HFF-Myc (cell line): ENCODE results near the gene IGLL1.
"Not testable (repeated sequence)": the region's sequence is repeated elsewhere in the genome, so short reads cannot be mapped to it uniquely, and the experiment has no call there.

ENCODE experiments used
- DNase-seq: peaks from one replicate; pipeline ENCODE4 v3.0.0-alpha.2; 2011; ENCODE audit warnings: low read depth; ENCODE audit errors: extremely low read depth
- H3K4me3 ChIP-seq: replicated peaks from 2 replicates; pipeline ENCODE4 v1.5.1; 2011; ENCODE audit warnings: low read depth, mild to moderate bottlenecking, control low read depth, low read length
- TF ChIP-seq, protein P1 (sequence below): IDR thresholded peaks from 2 replicates; pipeline ENCODE4 v1.5.1; 2012; ENCODE audit warnings: mild to moderate bottlenecking, low read depth, low read length, control low read depth; ENCODE audit errors: missing control alignments

The IGLL1 gene

GRCh38 chr22:23598805-23599518, 18.9 kb upstream of the IGLL1 start:
- no peak for DNase-seq
- H3K4me3 ChIP-seq, result no peak overlapping the region
- TF ChIP-seq, protein P1, sequence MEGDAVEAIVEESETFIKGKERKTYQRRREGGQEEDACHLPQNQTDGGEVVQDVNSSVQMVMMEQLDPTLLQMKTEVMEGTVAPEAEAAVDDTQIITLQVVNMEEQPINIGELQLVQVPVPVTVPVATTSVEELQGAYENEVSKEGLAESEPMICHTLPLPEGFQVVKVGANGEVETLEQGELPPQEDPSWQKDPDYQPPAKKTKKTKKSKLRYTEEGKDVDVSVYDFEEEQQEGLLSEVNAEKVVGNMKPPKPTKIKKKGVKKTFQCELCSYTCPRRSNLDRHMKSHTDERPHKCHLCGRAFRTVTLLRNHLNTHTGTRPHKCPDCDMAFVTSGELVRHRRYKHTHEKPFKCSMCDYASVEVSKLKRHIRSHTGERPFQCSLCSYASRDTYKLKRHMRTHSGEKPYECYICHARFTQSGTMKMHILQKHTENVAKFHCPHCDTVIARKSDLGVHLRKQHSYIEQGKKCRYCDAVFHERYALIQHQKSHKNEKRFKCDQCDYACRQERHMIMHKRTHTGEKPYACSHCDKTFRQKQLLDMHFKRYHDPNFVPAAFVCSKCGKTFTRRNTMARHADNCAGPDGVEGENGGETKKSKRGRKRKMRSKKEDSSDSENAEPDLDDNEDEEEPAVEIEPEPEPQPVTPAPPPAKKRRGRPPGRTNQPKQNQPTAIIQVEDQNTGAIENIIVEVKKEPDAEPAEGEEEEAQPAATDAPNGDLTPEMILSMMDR, result no peak

DNA sequence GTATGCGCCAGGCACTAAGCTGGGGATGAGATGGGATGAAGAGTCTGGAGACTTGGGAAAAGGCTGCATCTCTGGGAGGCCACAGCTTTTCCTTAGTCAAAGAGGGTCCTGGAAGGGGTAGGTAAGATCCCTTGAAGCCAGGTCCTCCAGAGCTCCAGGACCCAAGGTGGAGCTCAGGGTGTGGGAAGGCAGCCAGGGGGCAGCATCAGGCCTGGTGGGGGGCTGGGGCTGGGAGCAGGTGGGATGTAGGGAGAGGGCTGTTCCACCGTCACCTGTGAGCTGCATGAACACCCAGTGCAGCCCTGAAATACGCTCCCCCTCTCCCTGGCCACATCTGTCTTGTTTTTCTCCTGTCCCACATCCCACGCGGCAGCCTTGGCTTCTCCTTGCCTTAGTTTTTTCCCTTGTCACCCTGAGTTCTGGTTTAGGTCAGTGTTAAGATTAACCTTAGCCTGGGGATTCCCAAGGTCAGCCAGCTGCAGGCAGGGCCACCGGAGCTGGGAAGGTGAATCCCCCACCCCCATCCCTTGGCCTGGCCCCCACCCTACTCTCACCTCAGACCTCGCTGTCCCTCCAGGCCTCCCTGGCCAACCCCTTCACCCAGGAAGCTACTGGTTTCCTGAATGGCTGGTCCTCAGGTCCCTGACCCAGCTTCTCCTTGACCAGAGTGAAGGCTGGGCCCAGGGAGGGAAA, 17.6 kb upstream of the IGLL1 start:
- not testable (repeated sequence) for DNase-seq, H3K4me3 ChIP-seq

DNA sequence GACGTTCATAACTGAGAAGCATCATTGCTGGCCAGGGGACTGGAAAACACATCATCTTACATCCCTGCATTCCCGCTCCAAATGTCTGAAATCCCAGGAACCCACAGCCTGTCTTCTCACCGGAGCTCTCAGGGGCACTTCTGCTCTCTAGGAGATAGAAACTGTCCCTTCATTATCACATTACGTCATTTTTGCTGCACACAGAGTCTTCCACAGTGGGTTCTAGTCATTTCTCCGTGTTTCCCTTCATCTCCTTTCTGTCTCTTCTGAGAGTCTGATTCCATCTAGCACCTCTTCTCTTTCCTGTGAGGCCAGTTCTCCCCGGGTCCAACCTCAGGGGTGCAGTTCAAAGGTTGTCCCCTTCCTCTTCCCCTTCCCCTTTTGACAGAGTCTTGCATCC, 15.8 kb upstream of the IGLL1 start:
- not testable (repeated sequence) for DNase-seq, H3K4me3 ChIP-seq

DNA sequence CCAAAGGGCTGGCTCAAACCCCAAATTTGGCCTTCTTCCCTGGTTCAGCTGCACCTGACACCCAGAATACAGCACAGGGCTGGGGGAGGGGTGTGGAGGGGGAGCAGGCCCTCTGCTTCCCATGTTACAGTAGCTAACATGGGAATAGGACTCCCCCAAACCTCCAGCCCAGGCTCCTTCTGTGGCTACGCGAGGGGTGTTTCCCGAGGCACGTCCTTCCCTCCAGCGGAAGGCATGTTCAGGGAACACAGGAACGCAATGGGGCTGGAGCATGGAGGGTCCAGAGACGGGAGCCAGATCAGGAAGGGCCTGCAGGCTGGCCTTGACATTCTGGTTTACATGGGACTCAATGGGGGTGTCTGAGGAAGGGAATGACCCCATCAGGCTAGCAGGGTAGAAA, 11.8 kb upstream of the IGLL1 start:
- no peak for DNase-seq
- TF ChIP-seq, protein P1, result no peak
- no peak overlapping the region for H3K4me3 ChIP-seq

GRCh38 chr22:23591201-23591791, 11.2 kb upstream of the IGLL1 start:
- no peak for DNase-seq
- H3K4me3 ChIP-seq, result no peak overlapping the region
- TF ChIP-seq, protein P1, result peak; percentile 97

GRCh38 chr22:23583836-23584235, 3.7 kb upstream of the IGLL1 start:
- TF ChIP-seq, protein P1, result no peak
- H3K4me3 ChIP-seq, result no peak overlapping the region
- no peak for DNase-seq

- H3K4me3 ChIP-seq, result no peak overlapping the region
- DNase-seq, result no peak
- TF ChIP-seq, protein P1, result no peak
Measured at GRCh38 chr22:23583153-23583552, 3.1 kb upstream of the IGLL1 start.
